ENCODE measurements around the gene SNORC. TPM values are rescaled to one million over a fixed set of nuclear protein-coding genes. Genes with fewer than 3 reads are reported as not detected.

Gene SNORC
- total and polyA plus RNA-seq, 4 donors, result 2.4 to 12.3 (median 6.6) TPM

- TF ChIP-seq ZBTB33 (IDR thresholded peaks at IDR 0.05) (no peak), HNF4G (IDR thresholded peaks at IDR 0.05) (no peak), CTCF (IDR thresholded peaks at IDR 0.05; ENCODE audit: low read depth, low read length, missing input control) (no peak), SP1 (IDR thresholded peaks at IDR 0.05) (no peak), NR2F2 (IDR thresholded peaks at IDR 0.05) (no peak), FOXA1 (IDR thresholded peaks at IDR 0.05) (no peak), MAX (IDR thresholded peaks at IDR 0.05) (no peak), ATF3 (IDR thresholded peaks at IDR 0.05) (no peak), REST (IDR thresholded peaks at IDR 0.05) (no peak), RAD21 (IDR thresholded peaks at IDR 0.05) (no peak), FOXA2 (IDR thresholded peaks at IDR 0.05) (no peak), RXRA (IDR thresholded peaks at IDR 0.05) (no peak), TAF1 (conservative IDR thresholded peaks at IDR 0.05) (no peak), GABPA (IDR thresholded peaks at IDR 0.05 in 1 of 2, conservative IDR thresholded peaks at IDR 0.05 in 1 of 2) (no peak), EGR1 (IDR thresholded peaks at IDR 0.05; ENCODE audit: low read depth in 2 of 2) (no peak), JUND (IDR thresholded peaks at IDR 0.05) (no peak), HNF4A (conservative IDR thresholded peaks at IDR 0.05) (no peak), YY1 (IDR thresholded peaks at IDR 0.05) (no peak)
- DNase-seq (ENCODE audit: low spot score), result no peak
- Histone ChIP-seq H3K4me1 (ENCODE audit: control insufficient read depth in 4 of 4, insufficient read depth in 4 of 4, low read length in 3 of 4) (peaks cover 0 to 4% (median 1%) of the 10 kb centered on the region in 4 donors), H3K27ac (ENCODE audit: low read depth in 1 of 2, low read length in 2 of 2) (no peak overlapping the region), H3K36me3 (ENCODE audit: control insufficient read depth in 4 of 4, insufficient read depth in 3 of 4, low read depth in 1 of 4, low read length in 3 of 4) (peaks cover 3 to 34% (median 5%) of the 10 kb centered on the region in 4 donors), H3K9me3 (ENCODE audit: control insufficient read depth in 4 of 4, low read length in 3 of 4) (peaks cover 0 to 1% (median 0%) of the 10 kb centered on the region in 4 donors), H3K9ac (ENCODE audit: low read depth in 1 of 2, low read length in 2 of 2) (no peak overlapping the region), H3K27me3 (ENCODE audit: control insufficient read depth in 4 of 4, insufficient read depth in 4 of 4, low read length in 3 of 4) (no peaks in the 10 kb centered on the region), H3K4me3 (ENCODE audit: low read depth in 1 of 3, low read length in 3 of 3) (no peak overlapping the region)
- 76% methylated on average over 11 of the region's 11 CpGs for WGBS
Observed at GRCh38 chr2:232925821-232926156, 55.7 kb downstream of the SNORC start.

Measured in liver (tissue), 9 donors.